Transverse colon (tissue), 4 donors: Measurements from ENCODE around the gene SLC2A13.

Experiments used
- CTCF ChIP-seq, 5 experiments: fragments of 200-600 bp in 3 of 5; fragments of 450-650 bp in 2 of 5; sonication (generic) in 3 of 5; IDR thresholded peaks; 1 replicate in 2 of 5; 2 replicates in 3 of 5; pipeline ENCODE4 v1.5.1; 2016 to 2017; ENCODE audit warnings: antibody characterized with exemption in 5 of 5, inconsistent platforms in 3 of 5, mild to moderate bottlenecking in 2 of 5, moderate library complexity in 1 of 5
- EP300 ChIP-seq: sonication (generic); formaldehyde crosslinking; IDR thresholded peaks from one replicate; pipeline ENCODE4 v1.6.1; 2017; ENCODE audit warnings: antibody characterized with exemption, low read depth
- POLR2A ChIP-seq: fragments of 450-650 bp; IDR thresholded peaks from one replicate; pipeline ENCODE4 v1.6.1; 2016; ENCODE audit warnings: antibody characterized with exemption, mild to moderate bottlenecking, moderate library complexity
- POLR2AphosphoS5 ChIP-seq, 3 donors: sonication (generic); formaldehyde crosslinking; IDR thresholded peaks; one replicate each; pipeline ENCODE4 v1.6.1; 2016; ENCODE audit warnings: antibody characterized with exemption in 3 of 3

GRCh38 chr12:40020261-40020691, 85.6 kb downstream of the SLC2A13 start:
- TF ChIP-seq CTCF (IDR thresholded peaks at IDR 0.05) (no peak), EP300 (no peak), POLR2A (no peak), POLR2AphosphoS5 (IDR thresholded peaks at IDR 0.05) (no peak)
